SK-N-SH (cell line): ENCODE results near the gene ARV1.

Experiments
- CTCF ChIP-seq: fragments of 200-600 bp; sonication (generic); IDR thresholded peaks from 2 replicates; pipeline ENCODE4 v1.6.1; 2017; ENCODE audit warnings: antibody characterized with exemption, mild to moderate bottlenecking, moderate library complexity
- EP300 ChIP-seq, 2 experiments: IDR thresholded peaks; 2 replicates each; pipeline versions ENCODE4 v1.4.0 to v1.6.1; 2012; ENCODE audit warnings: borderline replicate concordance in 1 of 2, low read depth in 1 of 2, low read length in 1 of 2
- EZH2phosphoT487 ChIP-seq: fragments of 200-600 bp; sonication (generic); IDR thresholded peaks from 2 replicates; pipeline ENCODE4 v1.6.1; 2017; ENCODE audit warnings: low read depth, mixed run types, mild to moderate bottlenecking, antibody characterized with exemption, moderate library complexity, borderline replicate concordance
- FOSL2 ChIP-seq: IDR thresholded peaks from 2 replicates; pipeline ENCODE4 v1.4.0; 2012; ENCODE audit warnings: low read depth, mild to moderate bottlenecking, moderate library complexity, borderline replicate concordance
- GATA2 ChIP-seq: sonication (generic); formaldehyde crosslinking; IDR thresholded peaks from 2 replicates; pipeline ENCODE4 v1.5.0; 2020; ENCODE audit warnings: mild to moderate bottlenecking, missing genetic modification reagents
- TF ChIP-seq, protein P1 (sequence below): IDR thresholded peaks from 2 replicates; pipeline ENCODE4 v1.6.1; 2012; ENCODE audit warnings: mild to moderate bottlenecking, low read depth, low read length, moderate library complexity

DNA sequence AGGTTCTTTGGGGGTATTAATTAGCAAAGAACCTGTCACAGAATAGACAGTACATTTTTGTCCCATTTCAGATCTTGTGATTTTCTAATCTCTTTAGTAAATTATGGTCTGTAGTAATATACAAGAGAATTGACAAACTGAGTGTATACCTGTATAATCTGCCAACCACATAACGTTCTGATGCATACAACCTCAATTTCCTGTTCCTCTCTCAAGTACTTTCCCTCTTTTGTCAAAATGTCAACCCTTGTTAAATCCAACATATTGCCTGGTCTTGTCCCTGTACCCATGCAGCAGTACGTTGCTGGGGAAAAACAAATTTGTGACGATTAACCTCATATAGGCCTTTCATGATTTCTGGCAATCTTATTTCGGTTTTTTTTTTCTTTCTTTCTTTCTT lies 1.1 kb downstream of the ARV1 start:
- TF ChIP-seq CTCF, result no peak
- no peak for TF ChIP-seq FOSL2
- no peak for TF ChIP-seq EP300 (IDR thresholded peaks at IDR 0.05; ENCODE audit: borderline replicate concordance in 1 of 2, low read depth in 1 of 2, low read length in 1 of 2)
- no peak for TF ChIP-seq EZH2phosphoT487
- no peak for TF ChIP-seq GATA2 (CRISPR knock-in tag)
- TF ChIP-seq, protein P1, sequence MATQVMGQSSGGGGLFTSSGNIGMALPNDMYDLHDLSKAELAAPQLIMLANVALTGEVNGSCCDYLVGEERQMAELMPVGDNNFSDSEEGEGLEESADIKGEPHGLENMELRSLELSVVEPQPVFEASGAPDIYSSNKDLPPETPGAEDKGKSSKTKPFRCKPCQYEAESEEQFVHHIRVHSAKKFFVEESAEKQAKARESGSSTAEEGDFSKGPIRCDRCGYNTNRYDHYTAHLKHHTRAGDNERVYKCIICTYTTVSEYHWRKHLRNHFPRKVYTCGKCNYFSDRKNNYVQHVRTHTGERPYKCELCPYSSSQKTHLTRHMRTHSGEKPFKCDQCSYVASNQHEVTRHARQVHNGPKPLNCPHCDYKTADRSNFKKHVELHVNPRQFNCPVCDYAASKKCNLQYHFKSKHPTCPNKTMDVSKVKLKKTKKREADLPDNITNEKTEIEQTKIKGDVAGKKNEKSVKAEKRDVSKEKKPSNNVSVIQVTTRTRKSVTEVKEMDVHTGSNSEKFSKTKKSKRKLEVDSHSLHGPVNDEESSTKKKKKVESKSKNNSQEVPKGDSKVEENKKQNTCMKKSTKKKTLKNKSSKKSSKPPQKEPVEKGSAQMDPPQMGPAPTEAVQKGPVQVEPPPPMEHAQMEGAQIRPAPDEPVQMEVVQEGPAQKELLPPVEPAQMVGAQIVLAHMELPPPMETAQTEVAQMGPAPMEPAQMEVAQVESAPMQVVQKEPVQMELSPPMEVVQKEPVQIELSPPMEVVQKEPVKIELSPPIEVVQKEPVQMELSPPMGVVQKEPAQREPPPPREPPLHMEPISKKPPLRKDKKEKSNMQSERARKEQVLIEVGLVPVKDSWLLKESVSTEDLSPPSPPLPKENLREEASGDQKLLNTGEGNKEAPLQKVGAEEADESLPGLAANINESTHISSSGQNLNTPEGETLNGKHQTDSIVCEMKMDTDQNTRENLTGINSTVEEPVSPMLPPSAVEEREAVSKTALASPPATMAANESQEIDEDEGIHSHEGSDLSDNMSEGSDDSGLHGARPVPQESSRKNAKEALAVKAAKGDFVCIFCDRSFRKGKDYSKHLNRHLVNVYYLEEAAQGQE, result no peak
